Peyer's patch (tissue), 4 donors: Measurements from ENCODE around the gene SEMA3B.
A peak's percentile ranks its signal among the peaks of the same experiment; 100 is the strongest.

Source experiments
- CTCF ChIP-seq, 6 experiments: fragments of 450-650 bp in 4 of 6; fragments of 200-600 bp in 2 of 6; sonication (generic) in 1 of 6; IDR thresholded peaks; one replicate each; pipeline ENCODE4 v1.5.1; 2017 to 2019; ENCODE audit warnings: antibody characterized with exemption in 6 of 6, mild to moderate bottlenecking in 3 of 6, moderate library complexity in 1 of 6
- POLR2A ChIP-seq, 2 donors: fragments of 450-650 bp; IDR thresholded peaks; one replicate each; pipeline ENCODE4 v1.5.1; 2017; ENCODE audit warnings: antibody characterized with exemption in 2 of 2, mild to moderate bottlenecking in 2 of 2, moderate library complexity in 2 of 2

GRCh38 chr3:50242851-50243542, 25.9 kb upstream of the SEMA3B start:
- peak in 2 of 6 experiments; percentile 6 to 13 for TF ChIP-seq CTCF (IDR thresholded peaks at IDR 0.05)
- no peak for TF ChIP-seq POLR2A (IDR thresholded peaks at IDR 0.05)
